Spleen (tissue), 7 donors: ENCODE data around the gene KLK5.

Experiments used
- POLR2A ChIP-seq, 3 donors: fragments of 450-650 bp; IDR thresholded peaks; one replicate each; pipeline ENCODE4 v1.5.1; 2017; ENCODE audit warnings: antibody characterized with exemption in 3 of 3, mild to moderate bottlenecking in 1 of 3
- POLR2AphosphoS5 ChIP-seq, 3 donors: sonication (generic); formaldehyde crosslinking; IDR thresholded peaks; one replicate each; pipeline ENCODE4 v1.5.1; 2017; ENCODE audit warnings: antibody characterized with exemption in 3 of 3
- TF ChIP-seq, protein P1 (sequence below), 11 experiments: fragments of 200-600 bp in 7 of 11; fragments of 450-650 bp in 4 of 11; sonication (generic) in 4 of 11; IDR thresholded peaks in 8 of 11; conservative IDR thresholded peaks in 3 of 11; 1 replicate in 7 of 11; 2 replicates in 4 of 11; pipeline versions ENCODE4 v1.4.0 to v1.8.0; 2016 to 2021; ENCODE audit warnings: antibody characterized with exemption in 11 of 11, inconsistent platforms in 4 of 11, mild to moderate bottlenecking in 1 of 11
- donor health status: DM: no; HTN: no; CAD: no; lungs with moderate emphysema.
- donor health status: DM: no; HTN: no; CAD: no.
- donor health status: DM: no; HTN: no; CAD: no.

DNA sequence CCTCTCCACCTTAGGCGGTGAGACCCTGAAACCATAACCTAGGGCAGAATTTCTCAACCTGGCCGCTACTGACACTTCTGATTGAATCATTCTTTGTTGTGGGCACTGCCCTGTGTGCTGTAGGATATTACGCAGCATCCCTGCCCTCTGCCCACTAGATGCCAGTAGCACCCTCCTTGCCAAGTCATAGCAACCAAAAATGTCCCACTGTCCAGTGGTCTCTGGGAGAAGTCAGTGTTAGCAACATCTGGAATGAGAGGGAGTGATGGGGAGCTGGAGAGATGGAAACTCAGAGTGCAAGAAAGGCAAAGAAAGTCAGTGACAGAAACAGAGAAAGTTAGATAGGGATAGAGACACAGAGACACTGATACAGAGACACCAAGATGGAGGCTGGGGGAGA lies 55.2 kb downstream of the KLK5 start:
- TF ChIP-seq, protein P1, sequence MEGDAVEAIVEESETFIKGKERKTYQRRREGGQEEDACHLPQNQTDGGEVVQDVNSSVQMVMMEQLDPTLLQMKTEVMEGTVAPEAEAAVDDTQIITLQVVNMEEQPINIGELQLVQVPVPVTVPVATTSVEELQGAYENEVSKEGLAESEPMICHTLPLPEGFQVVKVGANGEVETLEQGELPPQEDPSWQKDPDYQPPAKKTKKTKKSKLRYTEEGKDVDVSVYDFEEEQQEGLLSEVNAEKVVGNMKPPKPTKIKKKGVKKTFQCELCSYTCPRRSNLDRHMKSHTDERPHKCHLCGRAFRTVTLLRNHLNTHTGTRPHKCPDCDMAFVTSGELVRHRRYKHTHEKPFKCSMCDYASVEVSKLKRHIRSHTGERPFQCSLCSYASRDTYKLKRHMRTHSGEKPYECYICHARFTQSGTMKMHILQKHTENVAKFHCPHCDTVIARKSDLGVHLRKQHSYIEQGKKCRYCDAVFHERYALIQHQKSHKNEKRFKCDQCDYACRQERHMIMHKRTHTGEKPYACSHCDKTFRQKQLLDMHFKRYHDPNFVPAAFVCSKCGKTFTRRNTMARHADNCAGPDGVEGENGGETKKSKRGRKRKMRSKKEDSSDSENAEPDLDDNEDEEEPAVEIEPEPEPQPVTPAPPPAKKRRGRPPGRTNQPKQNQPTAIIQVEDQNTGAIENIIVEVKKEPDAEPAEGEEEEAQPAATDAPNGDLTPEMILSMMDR (IDR thresholded peaks at IDR 0.05 in 8 of 11, conservative IDR thresholded peaks at IDR 0.05 in 3 of 11): no peak
- TF ChIP-seq POLR2A (IDR thresholded peaks at IDR 0.05) (no peak), POLR2AphosphoS5 (IDR thresholded peaks at IDR 0.05) (no peak)
